ENCODE data around the gene DEFB127. TPM values are rescaled to one million over a fixed set of nuclear protein-coding genes. Genes with fewer than 3 reads are reported as not detected.
A peak's percentile ranks its signal among the peaks of the same experiment; 100 is the strongest.

Gene DEFB127
- total RNA-seq, 1 experiment from 2014 or later = not detected

- Histone ChIP-seq H3T11ph (ENCODE audit: low read length) (no peak overlapping the region), H2AFZ (ENCODE audit: low read length) (no peak overlapping the region), H3K4me2 (ENCODE audit: insufficient read depth, insufficient read length, low read length) (no peak overlapping the region), H3K23me2 (ENCODE audit: insufficient read length, low read depth, low read length, poor library complexity, severe bottlenecking) (no peaks in the 10 kb centered on the region), H4K91ac (ENCODE audit: insufficient read length, low read depth, low read length) (no peak overlapping the region), H3K23ac (ENCODE audit: insufficient read length, low read depth, low read length) (no peak overlapping the region), H3K9me3 (ENCODE audit: control insufficient read depth, low read depth, low read length) (peaks cover 22% of the 10 kb centered on the region), H2BK20ac (ENCODE audit: low read depth, low read length, poor library complexity, severe bottlenecking) (no peak overlapping the region), H2AK5ac (ENCODE audit: insufficient read length, low read length) (no peak overlapping the region), H4K5ac (ENCODE audit: insufficient read length, low read depth, low read length) (no peak overlapping the region), H3K4me1 (ENCODE audit: insufficient read depth, low read length) (no peaks in the 10 kb centered on the region), H3K27me3 (ENCODE audit: insufficient read depth, low read length) (no peaks in the 10 kb centered on the region), H4K20me1 (ENCODE audit: control insufficient read depth, insufficient read depth, insufficient read length) (no peaks in the 10 kb centered on the region), H2BK5ac (ENCODE audit: insufficient read length, low read length) (no peak overlapping the region), H3K79me1 (ENCODE audit: insufficient read depth, low read depth, low read length, poor library complexity, severe bottlenecking) (no peaks in the 10 kb centered on the region), H2BK15ac (ENCODE audit: low read depth, low read length) (no peak overlapping the region), H3K4ac (ENCODE audit: low read depth, low read length) (no peak overlapping the region), H4K8ac (replicated peaks; ENCODE audit: insufficient read length, low read depth, low read length) (no peak overlapping the region), H3K56ac (ENCODE audit: insufficient read length, low read depth, low read length) (no peak overlapping the region), H3K27ac (ENCODE audit: insufficient read length, low read depth, low read length) (no peak overlapping the region), H2BK120ac (ENCODE audit: low read depth, low read length, poor library complexity, severe bottlenecking) (no peak overlapping the region), H3K18ac (ENCODE audit: insufficient read length, low read depth, low read length) (no peak overlapping the region), H3K79me2 (ENCODE audit: insufficient read depth, low read length) (no peaks in the 10 kb centered on the region), H2BK12ac (ENCODE audit: insufficient read length, low read depth, low read length) (no peak overlapping the region), H3K14ac (ENCODE audit: insufficient read depth, low read length) (no peak overlapping the region), H3K9ac (ENCODE audit: extremely low read depth, insufficient read length, low read length) (no peak overlapping the region)
- Mint-ChIP-seq H3K9me3 (peaks cover 6 to 64% of the 10 kb centered on the region in 2 experiments; a peak in 4 of 5 replicates), H3K4me3 (no peak overlapping the region; a peak in 1 of 5 replicates), H3K27ac (no peak overlapping the region), H3K27me3 (ENCODE audit: low read depth) (peaks cover 20% of the 10 kb centered on the region), H3K4me1 (no peaks in the 10 kb centered on the region), H3K36me3 (ENCODE audit: insufficient read depth in 1 of 3, low read depth in 3 of 3) (peaks cover 2 to 8% (median 4%) of the 10 kb centered on the region in 3 experiments; a peak in 3 of 7 replicates)
- peak; percentile 54; the same call in 2 of the 3 replicates for TF ChIP-seq CTCF (conservative IDR thresholded peaks at IDR 0.05)
- DNase-seq = no peak
- WGBS (ENCODE audit: extremely low coverage, insufficient read length, low lambda C conversion rate) = no CpG with 5 or more reads among the region's 11 CpGs
These were observed 19.4 kb upstream of the DEFB127 start for GRCh38 chr20:137668-138490.
